Activated CD4-positive, alpha-beta T cell treated with anti-CD3 and anti-CD28 coated beads for 36 hours (primary cell): ENCODE results near the gene POLR1E. TPM values are rescaled to one million over a fixed set of nuclear protein-coding genes. Genes with fewer than 3 reads are reported as not detected.

Experiments
- total RNA-seq, 2 experiments: library from RNA; stranded (reverse); gene quantifications; one replicate each; pipeline ENCODE4 v1.2.3, GENCODE V29; 2021

The POLR1E gene
- total RNA-seq, 2 experiments from 2014 or later, result 67.5 to 69.2 TPM

Other genes with a start within 250 kb of the POLR1E start
- 10 to 100 TPM; 69.1 to 74.4 TPM for gene GRHPR, start 63.3 kb upstream of the POLR1E start, total RNA-seq
- gene ZBTB5, start 20.5 kb upstream of the POLR1E start, total RNA-seq, result 1 to 10 TPM; 8.0 to 9.1 TPM
- 1 to 10 TPM; 2.6 TPM for gene FBXO10, start 90.4 kb downstream of the POLR1E start, total RNA-seq
- 100 to 1,000 TPM; 118 to 153 TPM for gene TOMM5, start 106.6 kb downstream of the POLR1E start, total RNA-seq
- gene FRMPD1, start 165.0 kb downstream of the POLR1E start, total RNA-seq, result not detected